WTC11 (cell line): Measurements from ENCODE around the gene GPC5. TPM values are rescaled to one million over a fixed set of nuclear protein-coding genes. Genes with fewer than 3 reads are reported as not detected.
A peak's percentile ranks its signal among the peaks of the same experiment; 100 is the strongest.
"Not testable (repeated sequence)": the region's sequence is repeated elsewhere in the genome, so short reads cannot be mapped to it uniquely, and the experiment has no call there.

Source experiments
- ATAC-seq: fragments of 200-7000 bp; cut with Tn5 transposase; 2 replicates; pipeline ENCODE4 v1.10.0; 2021; ENCODE audit warnings: mild to moderate bottlenecking, moderate library complexity
- CTCF ChIA-PET: fragments of 300-600 bp; sonication (Branson Sonifier 250); formaldehyde crosslinking; loops from one replicate; lab custom pipeline; 2021; ENCODE audit warnings: antibody characterized with exemption; lab: Charles Lee
- POLR2A ChIA-PET: fragments of 350-600 bp; sonication (Branson Sonifier 250); formaldehyde crosslinking; loops from one replicate; lab custom pipeline; 2021; ENCODE audit warnings: antibody characterized with exemption; lab: Charles Lee
- DNase-seq: peaks from one replicate; pipeline ENCODE4 v3.0.0; 2021; ENCODE audit warnings: low spot score
- H3K27ac Mint-ChIP-seq: 2 replicates; pipeline ENCODE4 v1.8.0; 2021; ENCODE audit warnings: mixed read lengths
- H3K27me3 Mint-ChIP-seq: 2 replicates; pipeline ENCODE4 v1.8.0; 2021; ENCODE audit warnings: low read depth, mild to moderate bottlenecking, moderate library complexity, mixed read lengths
- H3K36me3 Mint-ChIP-seq: 2 replicates; pipeline ENCODE4 v1.8.0; 2021; ENCODE audit warnings: mixed read lengths
- H3K4me1 Mint-ChIP-seq: 2 replicates; pipeline ENCODE4 v1.8.0; 2022; ENCODE audit warnings: mixed read lengths
- H3K4me3 Mint-ChIP-seq: 2 replicates; pipeline ENCODE4 v1.8.0; 2021; ENCODE audit warnings: mild to moderate bottlenecking, moderate library complexity, mixed read lengths
- H3K9me3 Mint-ChIP-seq: 2 replicates; pipeline ENCODE4 v1.8.0; 2021; ENCODE audit warnings: mixed read lengths
- E2F1 ChIP-seq: sonication (generic); formaldehyde crosslinking; IDR thresholded peaks from 2 replicates; pipeline ENCODE4 v1.8.0; 2022; ENCODE audit warnings: mild to moderate bottlenecking, missing genetic modification reagents
- ELF4 ChIP-seq: sonication (generic); formaldehyde crosslinking; IDR thresholded peaks from 2 replicates; pipeline ENCODE4 v1.8.1; 2022; ENCODE audit warnings: low read depth, mild to moderate bottlenecking, moderate library complexity, missing genetic modification reagents
- ERG ChIP-seq: fragments of 250-450 bp; sonication (Bioruptor Pico); IDR thresholded peaks from 2 replicates; pipeline ENCODE4 v1.8.0; 2021; ENCODE audit warnings: mild to moderate bottlenecking
- FOXK1 ChIP-seq: sonication (generic); formaldehyde crosslinking; IDR thresholded peaks from 2 replicates; pipeline ENCODE4 v1.8.0; 2022; ENCODE audit warnings: mild to moderate bottlenecking, moderate library complexity, missing genetic modification reagents
- HMGXB4 ChIP-seq: sonication (generic); formaldehyde crosslinking; IDR thresholded peaks from 2 replicates; pipeline ENCODE4 v1.8.1; 2023; ENCODE audit warnings: mild to moderate bottlenecking, moderate library complexity, missing genetic modification reagents
- JUN ChIP-seq: sonication (generic); formaldehyde crosslinking; IDR thresholded peaks from 2 replicates; pipeline ENCODE4 v1.8.0; 2023; ENCODE audit warnings: mild to moderate bottlenecking, missing genetic modification reagents
- OVOL2 ChIP-seq: fragments of 250-450 bp; sonication (Bioruptor Pico); IDR thresholded peaks from 2 replicates; pipeline ENCODE4 v1.9.0; 2021; ENCODE audit warnings: mild to moderate bottlenecking, borderline replicate concordance
- PREB ChIP-seq: sonication (generic); formaldehyde crosslinking; IDR thresholded peaks from 2 replicates; pipeline ENCODE4 v1.8.1; 2022; ENCODE audit warnings: mild to moderate bottlenecking, missing genetic modification reagents, moderate library complexity, borderline replicate concordance
- ZNF219 ChIP-seq: sonication (generic); formaldehyde crosslinking; IDR thresholded peaks from 2 replicates; pipeline ENCODE4 v1.8.0; 2023; ENCODE audit warnings: missing genetic modification reagents, mild to moderate bottlenecking, borderline replicate concordance
- ZNF423 ChIP-seq: fragments of 250-450 bp; sonication (Bioruptor Pico); IDR thresholded peaks from 2 replicates; pipeline ENCODE4 v2.1.2; 2022; ENCODE audit warnings: mild to moderate bottlenecking, moderate library complexity
- ZNF512 ChIP-seq: sonication (generic); formaldehyde crosslinking; IDR thresholded peaks from 2 replicates; pipeline ENCODE4 v1.8.1; 2022; ENCODE audit warnings: missing genetic modification reagents, borderline replicate concordance
- ZNF532 ChIP-seq: fragments of 250-450 bp; sonication (Bioruptor Pico); IDR thresholded peaks from 2 replicates; pipeline ENCODE4 v1.9.0; 2021; ENCODE audit warnings: mild to moderate bottlenecking, borderline replicate concordance
- ZSCAN18 ChIP-seq: fragments of 250-450 bp; sonication (Bioruptor Pico); IDR thresholded peaks from 2 replicates; pipeline ENCODE4 v2.1.2; 2022; ENCODE audit warnings: mild to moderate bottlenecking, moderate library complexity
- total RNA-seq: library from RNA; stranded (reverse); gene quantifications from 3 replicates; pipeline ENCODE4 v1.2.3, GENCODE V29; 2021

GPC5 gene
- total RNA-seq, 1 experiment from 2014 or later, result 0.46 TPM

- H3K27ac Mint-ChIP-seq, result no peak overlapping the region
- DNase-seq (no peak), ATAC-seq (no peak)
- H3K36me3 Mint-ChIP-seq, result peaks cover 41% of the 10 kb centered on the region
- peaks cover 7% of the 10 kb centered on the region for H3K4me1 Mint-ChIP-seq
- CTCF ChIA-PET, result no interaction called here
- no peaks in the 10 kb centered on the region; the same call in 1 of the 2 replicates for H3K27me3 Mint-ChIP-seq
- no peak overlapping the region for H3K4me3 Mint-ChIP-seq
- peaks cover 59% of the 10 kb centered on the region for H3K9me3 Mint-ChIP-seq
- no peak for TF ChIP-seq ZNF512 (CRISPR knock-in tag)
- TF ChIP-seq JUN, result no peak
- no peak for TF ChIP-seq ZNF219 (CRISPR knock-in tag)
- no peak for TF ChIP-seq ZNF423 (CRISPR knock-in tag)
- no peak for TF ChIP-seq ERG
- TF ChIP-seq ELF4 (CRISPR knock-in tag), result no peak
- TF ChIP-seq ZNF532 (CRISPR knock-in tag), result no peak
- POLR2A ChIA-PET, result no interaction called here
These were observed 1295.6 kb downstream of the GPC5 start for GRCh38 chr13:92694047-92694446.

- H3K4me1 Mint-ChIP-seq, DNase-seq, H3K4me3 Mint-ChIP-seq, H3K27ac Mint-ChIP-seq, POLR2A ChIA-PET, H3K27me3 Mint-ChIP-seq, CTCF ChIA-PET, ATAC-seq: not testable (repeated sequence)
- H3K9me3 Mint-ChIP-seq, result peaks cover 66% of the 10 kb centered on the region
- H3K36me3 Mint-ChIP-seq, result peaks cover 41% of the 10 kb centered on the region
These were observed 1297.4 kb downstream of the GPC5 start for GRCh38 chr13:92695827-92696226.

- Mint-ChIP-seq H3K4me3 (no peak overlapping the region), H3K4me1 (peaks cover 20% of the 10 kb centered on the region), H3K27me3 (peaks cover 4% of the 10 kb centered on the region; the same call in 1 of the 2 replicates), H3K36me3 (no peaks in the 10 kb centered on the region), H3K9me3 (peaks cover 7% of the 10 kb centered on the region), H3K27ac (no peak overlapping the region)
- POLR2A ChIA-PET, result no interaction called here
- ATAC-seq (peak; percentile 43; the same call in 1 of the 2 replicates), DNase-seq (no peak)
- CTCF ChIA-PET, result interaction anchor here (1.7 kb wide), 1 partner anchor 144 kb away, joined by 6 read pairs; no protein-coding TSS in a partner anchor
- TF ChIP-seq HMGXB4 (CRISPR knock-in tag), result no peak
- no peak for TF ChIP-seq ZNF532 (CRISPR knock-in tag)
- TF ChIP-seq FOXK1 (CRISPR knock-in tag), result no peak
- no peak for TF ChIP-seq OVOL2
- TF ChIP-seq ZSCAN18, result no peak
- TF ChIP-seq JUN, result no peak
- no peak for TF ChIP-seq PREB (CRISPR knock-in tag)
- no peak for TF ChIP-seq E2F1 (CRISPR knock-in tag)
These were observed 1318.3 kb downstream of the GPC5 start for GRCh38 chr13:92716749-92717148.
